H54 (cell line): Measurements from ENCODE around the gene ELANE.

ENCODE experiments used
- DNase-seq: peaks from one replicate; pipeline ENCODE4 v3.0.0; 2011; ENCODE audit warnings: low spot score, mixed read lengths; ENCODE audit not compliant: insufficient read length
- FAIRE-seq: peaks from 3 replicates; lab custom pipeline; 2011; peaks lifted over from hg19 to GRCh38; lab: Jason Lieb, UNC
- POLR2A ChIP-seq: IDR thresholded peaks from 2 replicates; pipeline ENCODE4 v1.6.1; 2011; ENCODE audit warnings: low read depth, mild to moderate bottlenecking, low read length

ELANE gene

DNA sequence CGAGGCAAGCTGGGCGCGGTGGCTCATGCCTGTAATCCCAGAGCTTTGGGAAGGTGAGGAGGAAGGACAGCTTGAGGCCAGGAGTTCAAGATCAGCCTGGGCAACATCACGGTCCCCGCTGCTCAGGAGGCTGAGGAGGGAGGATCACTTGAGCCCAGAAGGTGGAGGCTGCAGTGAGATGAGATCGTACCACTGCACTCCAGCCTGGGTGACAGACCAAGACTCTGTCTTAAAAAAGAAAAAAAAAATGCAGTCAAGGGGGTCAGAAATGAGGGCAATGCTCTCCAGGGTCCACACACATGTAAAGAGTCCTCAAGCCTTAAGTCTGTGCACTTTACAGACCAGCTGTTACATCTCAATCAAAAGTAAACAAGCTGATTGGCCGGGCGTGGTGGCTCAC lies 52.4 kb downstream of the ELANE start:
- FAIRE-seq: no peak
- TF ChIP-seq POLR2A: no peak
- DNase-seq: no peak
